HG03196 (cell line): ENCODE results near the gene PVALB.

ENCODE experiments used
- ATAC-seq: cut with Tn5 transposase; IDR thresholded peaks from one replicate; pipeline ENCODE4 v1.9.1; 2021; ENCODE audit not compliant: unreplicated experiment

The PVALB gene

DNA sequence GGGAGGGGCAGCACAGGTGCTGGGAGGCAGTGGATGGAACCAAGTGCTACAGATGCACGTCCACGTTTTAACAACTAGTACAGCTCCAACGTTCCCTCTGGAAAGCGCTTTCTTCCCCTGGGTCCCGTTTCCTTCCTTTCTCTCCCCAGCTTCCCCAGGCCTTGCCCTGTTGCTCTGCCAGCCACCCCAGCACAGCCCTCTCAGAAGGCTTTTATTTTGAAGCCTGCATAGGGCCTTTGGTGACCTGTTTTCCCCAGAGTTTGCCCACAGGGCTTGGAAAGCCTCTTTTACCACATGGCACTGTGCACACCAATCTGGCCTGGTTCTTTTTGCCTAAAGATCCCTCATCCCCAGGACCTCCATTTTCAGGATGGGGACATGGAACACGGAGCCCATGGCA lies 30.1 kb upstream of the PVALB start:
- no peak for ATAC-seq

DNA sequence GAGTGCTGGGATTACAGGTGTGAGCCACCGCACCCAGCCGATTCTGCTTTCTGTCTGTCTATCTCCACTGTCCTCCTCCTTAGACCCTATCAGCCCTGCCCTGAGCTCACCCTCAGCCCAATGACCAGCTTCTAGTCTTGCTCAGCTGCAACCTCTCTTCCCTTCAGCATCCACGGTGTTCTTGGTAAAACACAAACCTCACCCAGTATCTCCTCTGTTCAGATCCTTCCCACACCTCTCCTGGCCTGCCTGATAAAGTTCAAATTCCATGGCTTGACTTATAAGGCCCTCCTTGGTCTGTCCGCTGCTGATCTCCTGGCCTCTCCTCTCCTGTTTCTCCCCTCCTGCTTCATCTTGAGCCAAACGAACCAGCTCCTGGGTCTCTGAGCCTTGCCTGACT lies 29.4 kb upstream of the PVALB start:
- no peak for ATAC-seq

DNA sequence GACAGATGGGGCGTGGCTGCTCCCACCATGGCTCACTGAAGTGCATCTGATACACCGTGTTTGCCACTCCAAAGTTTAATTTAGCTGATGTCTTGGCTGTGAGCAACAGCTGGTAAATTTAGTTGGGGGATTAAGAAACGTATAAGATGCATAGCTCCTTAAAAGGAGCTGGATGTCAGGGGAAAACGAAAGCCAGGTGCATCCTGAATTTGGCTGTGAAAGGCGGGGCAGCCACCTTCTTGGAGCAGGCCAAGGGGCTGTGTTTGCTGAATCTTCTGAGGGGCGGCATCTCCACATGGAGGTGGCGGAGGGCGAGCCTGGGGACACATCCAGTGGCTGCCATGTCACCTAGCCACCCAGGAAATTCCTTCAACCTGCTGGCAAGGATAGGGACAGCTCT lies 23.3 kb upstream of the PVALB start:
- no peak for ATAC-seq

DNA sequence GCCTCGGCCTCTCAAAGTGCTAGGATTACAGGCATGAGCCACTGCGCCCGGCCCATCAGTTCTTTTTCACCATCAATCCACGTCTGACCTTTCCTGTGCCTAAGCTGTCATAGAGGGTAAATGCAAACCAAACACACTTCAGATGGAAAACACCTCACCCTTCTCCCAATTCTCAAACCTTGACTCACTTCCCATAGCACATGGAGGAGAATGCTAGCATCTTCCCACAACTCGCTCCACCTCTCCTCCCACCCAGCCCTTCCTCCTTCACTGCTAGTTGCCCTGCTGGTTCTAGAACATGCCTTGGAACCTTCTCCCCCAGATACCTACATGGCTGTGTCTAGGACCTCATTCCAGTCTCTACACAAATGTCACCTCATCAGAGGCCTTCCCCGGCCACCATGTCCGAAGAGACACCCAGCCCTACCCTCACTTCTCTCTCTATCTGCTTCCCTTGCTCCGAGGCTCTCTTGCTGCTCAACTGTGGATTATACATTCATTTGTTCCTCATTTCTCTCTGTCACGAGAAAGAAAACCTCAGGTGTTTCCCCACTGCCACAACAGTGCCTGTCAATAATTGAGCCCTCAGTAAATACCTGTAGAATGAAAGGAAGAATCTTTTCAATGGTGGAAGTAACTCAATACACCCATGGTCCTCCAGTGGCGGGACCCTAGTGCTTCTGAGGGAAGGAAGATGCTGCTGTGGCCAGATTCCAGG lies 22.7 kb upstream of the PVALB start:
- ATAC-seq: no peak

DNA sequence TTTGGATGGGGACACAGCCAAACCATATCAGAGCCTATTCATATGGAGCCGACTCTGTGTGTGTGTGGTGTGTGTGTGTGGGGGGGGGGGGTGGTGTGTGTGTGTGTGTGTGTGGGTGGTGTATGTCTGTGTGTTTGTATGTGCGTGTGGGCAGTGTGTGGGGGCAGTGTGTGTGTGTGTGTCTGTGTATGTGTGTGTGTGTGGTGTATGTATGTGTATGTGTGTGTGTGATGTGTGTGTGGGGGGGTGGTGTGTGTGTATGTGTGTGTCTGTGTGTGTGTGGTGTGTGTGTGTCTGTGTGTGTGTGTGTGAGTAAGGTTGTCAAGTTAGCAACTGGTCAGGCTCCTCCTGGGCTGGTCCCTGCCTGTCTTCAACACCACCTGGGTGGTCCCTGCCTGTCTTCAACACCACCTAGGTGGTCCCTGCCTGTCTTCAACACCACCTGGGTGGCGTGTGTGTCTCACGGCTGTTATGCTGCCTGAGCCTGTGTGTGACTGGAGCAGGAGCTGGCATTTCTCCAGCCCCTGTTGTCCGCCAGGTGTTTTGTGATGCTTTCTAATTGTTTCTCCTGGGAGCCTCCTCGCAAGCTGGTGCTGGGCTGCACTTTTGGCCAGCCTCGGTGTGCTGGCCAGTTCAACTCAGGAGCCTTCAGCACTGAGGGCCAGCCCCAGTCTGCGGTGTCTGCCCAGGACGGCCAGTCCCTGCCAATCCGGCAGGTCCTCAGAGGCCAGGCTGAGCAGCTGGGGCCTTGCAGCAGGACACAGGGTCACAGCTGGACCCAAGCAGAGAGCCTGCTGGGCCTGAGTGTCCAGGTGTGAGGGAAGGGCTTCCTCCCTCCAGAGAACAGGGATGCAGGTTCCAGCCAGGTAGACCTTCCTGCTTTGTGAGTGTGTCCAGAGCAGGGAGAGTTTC lies 21.5 kb upstream of the PVALB start:
- ATAC-seq: no peak

DNA sequence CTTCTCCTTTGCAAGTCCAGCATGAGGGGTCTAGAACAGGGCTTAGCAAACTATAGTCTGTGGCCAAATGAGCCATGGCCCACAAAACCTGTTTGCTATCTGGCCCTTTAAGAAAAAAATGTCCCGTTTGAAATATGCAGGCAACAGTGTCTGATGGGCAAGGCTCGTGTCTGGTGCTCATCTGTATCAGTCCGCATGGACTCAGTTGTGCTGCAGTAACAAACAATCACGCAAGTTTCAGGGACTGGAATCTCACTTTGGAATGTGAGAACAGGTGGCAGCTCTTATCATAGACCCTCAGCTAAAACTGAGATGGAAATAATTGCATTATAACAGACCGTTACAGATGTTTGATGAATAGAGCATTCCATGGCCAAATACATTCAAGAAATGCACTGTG lies 19.1 kb upstream of the PVALB start:
- ATAC-seq: no peak

DNA sequence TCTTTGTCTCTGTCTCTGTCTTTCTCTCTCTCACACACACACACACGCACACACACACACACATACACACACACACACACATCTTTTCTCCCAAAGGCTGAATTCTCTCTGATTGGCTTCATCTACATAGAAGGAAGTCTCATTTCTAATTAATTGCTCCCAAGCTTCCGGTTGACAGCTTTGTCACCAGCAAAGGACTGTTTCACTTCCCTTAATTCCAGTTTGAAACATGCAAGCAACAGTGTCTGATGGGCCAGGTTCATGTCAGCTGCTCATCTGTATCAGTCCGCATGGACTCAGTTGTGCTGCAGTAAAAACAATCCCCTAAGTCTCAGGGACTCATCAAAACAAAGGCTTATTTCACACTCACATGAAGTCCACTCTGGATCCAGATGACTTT lies 16.2 kb upstream of the PVALB start:
- no peak for ATAC-seq

DNA sequence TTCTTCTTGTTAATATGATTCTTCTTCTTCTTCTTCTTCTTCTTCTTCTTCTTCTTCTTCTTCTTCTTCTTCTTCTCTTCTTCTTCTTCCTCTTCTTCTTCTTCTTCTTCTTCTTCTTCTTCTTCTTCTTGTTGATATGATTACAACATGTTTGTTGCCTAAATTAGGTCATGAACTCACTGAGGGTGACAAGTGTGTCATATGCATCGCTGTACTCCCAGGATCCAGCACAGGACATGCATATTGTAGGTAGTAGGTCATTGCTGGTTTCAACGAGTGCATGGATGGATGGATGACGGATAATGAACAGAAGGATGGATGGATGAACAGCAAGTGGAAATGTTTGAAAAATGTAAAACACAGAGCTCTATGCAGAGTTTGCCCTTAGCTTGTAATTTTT lies 14.9 kb upstream of the PVALB start:
- ATAC-seq: no peak

DNA sequence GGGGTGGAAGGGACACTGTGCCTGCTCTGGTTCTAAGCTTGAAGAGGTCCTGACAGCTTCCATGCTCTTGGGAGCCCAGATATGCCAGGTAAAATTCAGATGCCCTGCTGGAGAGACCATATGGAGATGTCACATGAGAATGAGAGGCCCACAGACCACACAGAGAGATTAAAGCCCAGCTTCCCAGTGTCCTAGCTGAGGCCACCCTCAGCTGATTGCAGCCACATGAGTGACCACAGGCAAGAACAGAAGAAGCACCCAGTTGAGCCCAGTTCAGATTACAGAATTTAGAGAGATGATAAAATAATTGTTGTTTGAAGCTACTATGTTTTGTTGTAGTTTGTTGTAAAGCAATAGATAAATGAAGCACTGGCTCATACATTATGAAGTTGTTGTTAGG lies 14.4 kb upstream of the PVALB start:
- no peak for ATAC-seq

DNA sequence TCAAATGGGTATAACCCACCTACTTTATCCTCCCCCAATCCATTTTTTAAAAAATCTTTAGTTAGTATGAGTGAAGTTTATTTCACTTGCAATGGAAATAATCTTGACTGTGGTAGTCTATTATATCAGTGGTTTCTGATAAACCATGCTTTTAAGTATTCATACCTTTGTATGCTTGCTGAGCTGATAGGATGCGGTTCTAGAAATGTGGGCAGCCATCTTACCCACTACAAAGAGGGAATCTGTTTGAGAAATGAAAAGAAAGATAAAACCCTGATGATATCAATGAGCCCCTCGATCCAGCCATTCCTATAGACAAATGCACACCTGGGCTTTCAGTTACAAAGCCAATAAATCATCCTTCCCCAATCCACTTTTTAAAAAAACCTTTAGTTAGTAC lies 13.8 kb upstream of the PVALB start:
- ATAC-seq: no peak

DNA sequence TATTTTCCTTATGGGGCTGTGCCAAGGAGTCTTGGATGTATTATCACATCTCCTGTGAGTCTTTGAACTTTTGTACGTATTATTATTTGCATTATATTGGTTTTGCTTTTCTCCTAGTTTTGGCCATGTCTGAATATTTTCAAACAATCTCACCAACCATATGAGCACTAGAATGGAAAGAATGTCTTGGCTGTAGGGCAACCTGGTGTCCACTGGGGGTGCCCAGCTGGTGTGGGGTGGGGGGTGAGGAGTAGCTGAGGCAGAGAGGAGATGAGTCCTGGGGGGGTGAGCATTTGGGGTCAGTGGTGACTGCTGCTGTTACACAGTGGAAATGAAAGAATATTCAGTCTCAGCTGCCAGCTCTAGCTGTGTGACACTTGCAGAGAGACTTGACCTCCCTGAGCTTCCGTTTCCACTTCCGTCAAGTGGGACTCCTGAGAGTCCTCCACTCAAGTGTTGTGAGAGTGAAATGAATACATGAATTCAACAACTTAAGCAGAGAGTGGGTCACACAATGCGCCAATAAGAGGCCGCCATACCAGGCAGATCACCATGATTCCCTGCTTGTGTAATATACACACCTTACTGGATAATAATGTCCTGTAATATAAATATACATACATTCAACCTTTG lies 12.7 kb upstream of the PVALB start:
- ATAC-seq: no peak

DNA sequence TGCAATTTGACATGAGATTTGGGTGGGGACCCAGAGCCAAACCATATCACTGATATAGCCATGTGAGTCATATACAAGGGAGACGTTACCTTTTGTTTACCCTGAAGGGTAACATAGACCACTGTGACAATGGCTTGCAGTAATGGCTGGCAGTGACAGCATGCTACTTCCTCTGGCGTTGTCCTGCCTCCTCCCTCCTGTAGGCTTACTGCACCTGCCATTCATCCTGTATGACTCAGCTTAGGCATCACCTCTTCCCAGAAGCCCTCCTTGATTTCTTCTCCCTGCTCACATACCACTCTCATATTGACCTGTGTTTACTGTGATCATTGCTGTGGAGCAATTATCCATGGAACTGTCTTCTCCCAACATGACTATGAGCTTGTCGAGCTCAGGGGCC lies 12.0 kb upstream of the PVALB start:
- no peak for ATAC-seq

DNA sequence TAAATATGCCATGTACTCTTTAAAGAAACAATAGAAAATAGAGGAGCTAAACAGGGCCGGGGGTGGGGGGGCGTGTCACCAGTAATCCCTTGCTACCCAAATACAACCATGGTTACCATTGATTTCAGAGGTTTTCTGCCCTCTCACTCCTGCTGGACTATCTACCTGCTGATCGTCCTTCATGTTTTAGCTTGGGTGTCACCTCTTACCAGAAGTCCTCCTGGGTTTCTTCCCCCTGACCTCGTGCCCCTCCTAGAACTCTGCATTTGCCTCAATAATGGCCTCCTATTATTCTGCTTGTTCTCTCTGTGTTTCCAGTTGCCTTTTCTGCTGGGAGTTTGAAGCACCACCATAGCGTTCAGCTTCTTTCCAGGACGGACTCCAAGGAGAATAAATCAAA lies 9.4 kb upstream of the PVALB start:
- ATAC-seq: no peak

DNA sequence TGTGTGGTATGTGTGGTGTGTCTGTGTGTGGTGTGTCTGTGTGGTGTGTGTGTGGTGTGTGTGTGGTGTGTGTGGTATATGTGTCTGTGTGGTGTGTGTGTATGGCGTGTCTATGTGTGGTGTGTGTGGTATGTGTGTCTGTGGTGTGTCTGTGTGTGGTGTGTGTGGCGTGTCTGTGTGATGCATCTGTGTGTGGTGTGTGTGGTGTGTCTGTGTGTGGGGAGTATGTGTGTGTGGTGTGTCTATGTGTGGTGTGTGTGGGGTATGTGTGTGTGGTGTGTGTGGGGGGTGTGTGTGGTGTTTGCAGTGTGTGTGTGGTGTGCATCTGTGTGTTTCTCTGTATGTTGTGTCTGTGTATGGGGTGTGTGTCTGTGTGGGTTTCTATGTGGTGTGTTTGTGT lies 7.8 kb upstream of the PVALB start:
- no peak for ATAC-seq

DNA sequence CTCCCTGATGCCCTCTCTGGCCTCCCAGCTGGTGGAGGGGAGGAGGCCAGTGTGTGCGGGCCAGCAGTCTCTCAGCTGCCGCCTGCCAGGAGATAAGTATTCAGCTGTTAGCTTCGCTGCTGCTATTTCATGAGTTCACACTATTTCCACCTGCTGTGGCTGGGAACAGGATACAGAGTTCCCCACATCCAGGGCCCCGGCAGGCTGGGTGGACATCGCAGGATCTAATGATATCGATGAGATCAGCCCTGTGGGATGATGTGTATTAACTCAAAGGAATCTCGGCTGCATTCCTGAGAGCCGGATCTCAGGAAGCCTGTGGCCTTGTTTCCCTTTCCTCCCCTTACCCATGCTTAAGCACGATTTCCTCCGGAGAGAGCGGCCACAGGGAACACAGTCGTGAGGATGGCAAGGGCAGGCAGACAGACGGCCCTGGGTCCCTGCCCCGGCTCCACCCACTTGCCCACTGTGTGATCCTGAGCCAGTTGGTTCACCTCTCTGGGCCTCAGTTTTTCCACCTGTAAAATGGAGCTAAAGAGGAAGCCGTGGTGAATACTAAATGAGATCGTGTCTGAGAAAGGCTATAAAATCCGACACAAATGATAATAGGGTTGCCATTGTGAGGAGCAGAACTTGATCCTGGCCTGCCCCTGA lies 6.5 kb upstream of the PVALB start:
- ATAC-seq: no peak

DNA sequence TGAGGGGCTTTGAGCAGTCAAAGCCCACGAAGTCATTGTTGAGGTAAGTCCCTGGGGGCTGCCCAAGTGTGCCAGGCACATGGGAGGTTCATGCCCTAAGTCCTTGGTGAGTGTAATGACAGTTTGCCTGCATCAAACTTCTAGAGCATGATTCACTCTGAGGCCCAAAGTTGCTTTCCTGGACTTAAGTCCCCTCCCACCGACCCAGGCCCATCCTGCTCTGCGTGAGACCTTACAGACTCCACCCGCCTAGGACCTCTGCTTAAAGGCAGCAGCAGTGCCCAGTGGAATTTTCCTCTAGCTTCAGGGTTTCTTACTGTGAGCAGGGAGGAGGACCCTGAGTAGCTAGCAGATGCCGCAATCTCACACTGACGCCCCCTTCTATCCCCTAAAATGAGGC lies 5.7 kb upstream of the PVALB start:
- ATAC-seq: no peak

DNA sequence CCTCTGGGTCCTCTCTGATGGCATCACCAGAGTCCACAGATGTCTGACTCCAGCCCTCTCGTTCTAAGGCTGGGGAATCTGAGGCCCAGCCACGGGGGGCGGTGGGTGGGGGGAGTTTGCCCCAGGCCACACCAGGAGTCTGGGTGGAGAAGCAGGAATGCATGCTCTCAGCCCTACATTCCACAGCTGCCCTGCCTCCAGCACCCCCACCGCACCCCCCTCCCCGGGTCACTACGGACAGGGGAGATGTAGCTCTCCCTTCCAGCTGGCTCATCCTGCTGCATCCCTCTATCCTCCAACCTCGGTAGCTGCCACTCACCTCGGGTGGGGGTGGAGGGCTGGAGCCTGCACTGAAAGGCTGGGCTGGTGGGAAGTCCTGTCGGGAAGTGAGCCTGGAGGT lies 2.3 kb upstream of the PVALB start:
- no peak for ATAC-seq

DNA sequence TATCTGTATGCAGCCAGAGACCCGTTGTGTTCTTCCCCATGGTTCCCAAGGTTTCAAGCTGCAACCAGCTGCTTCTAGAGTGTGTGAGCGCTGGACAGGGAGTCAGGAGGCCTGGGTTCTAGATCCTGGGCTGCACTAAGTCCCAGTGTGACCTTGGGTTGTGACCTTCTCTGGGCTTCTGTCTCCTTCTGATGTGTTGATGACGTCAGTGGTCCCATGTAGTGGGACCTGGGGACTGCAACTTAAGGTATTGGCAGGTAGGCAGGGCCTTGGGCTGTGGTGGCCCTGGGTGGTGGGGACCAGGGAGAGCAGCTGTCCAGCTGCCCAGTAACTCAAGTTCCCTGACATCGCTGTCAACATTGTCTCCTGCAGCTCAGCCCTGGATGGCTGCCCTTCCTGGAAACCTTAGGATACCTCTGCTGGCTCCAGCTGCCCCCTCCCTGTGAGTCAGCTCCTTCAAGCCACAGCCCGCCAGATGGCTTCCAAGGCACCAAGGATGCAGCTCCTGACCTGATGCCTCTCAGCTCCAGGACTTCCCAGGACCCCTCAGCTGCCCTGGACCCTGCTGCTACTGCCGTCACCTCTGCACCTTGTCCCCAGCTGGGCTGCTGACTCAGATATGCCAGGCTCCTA lies 1.3 kb upstream of the PVALB start:
- ATAC-seq: no peak

DNA sequence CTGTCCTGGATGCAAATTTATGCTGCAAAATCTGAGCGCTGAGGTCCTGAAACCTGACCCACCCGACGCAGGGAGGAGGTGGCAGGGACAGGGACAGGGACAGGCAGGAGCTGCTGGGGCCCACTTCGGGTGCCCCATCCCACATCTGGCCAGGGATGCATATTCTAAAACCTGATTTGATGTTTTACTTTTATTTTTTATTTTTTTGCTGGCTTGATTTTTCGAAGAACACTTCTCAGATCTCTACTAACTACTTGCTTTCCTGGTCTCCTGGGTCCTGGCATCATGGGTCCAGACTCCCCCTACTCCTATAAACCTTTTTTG lies 652 bp upstream of the PVALB start:
- no peak for ATAC-seq

DNA sequence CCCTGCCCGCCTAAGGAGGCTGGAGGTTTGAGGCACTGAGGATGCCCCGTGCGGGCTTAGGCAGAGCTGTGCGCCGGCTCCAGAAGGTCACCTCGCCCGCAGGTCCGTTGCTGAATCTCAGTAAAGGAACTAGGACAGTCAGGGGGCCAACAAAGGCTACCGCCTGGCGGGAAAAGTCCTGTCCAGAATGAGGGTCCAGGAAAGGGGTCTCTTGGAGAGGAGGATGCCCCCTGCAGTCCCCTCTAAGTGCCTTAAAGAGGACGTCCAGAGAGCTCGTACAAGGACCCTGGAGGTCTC lies 548 bp downstream of the PVALB start:
- ATAC-seq: no peak

DNA sequence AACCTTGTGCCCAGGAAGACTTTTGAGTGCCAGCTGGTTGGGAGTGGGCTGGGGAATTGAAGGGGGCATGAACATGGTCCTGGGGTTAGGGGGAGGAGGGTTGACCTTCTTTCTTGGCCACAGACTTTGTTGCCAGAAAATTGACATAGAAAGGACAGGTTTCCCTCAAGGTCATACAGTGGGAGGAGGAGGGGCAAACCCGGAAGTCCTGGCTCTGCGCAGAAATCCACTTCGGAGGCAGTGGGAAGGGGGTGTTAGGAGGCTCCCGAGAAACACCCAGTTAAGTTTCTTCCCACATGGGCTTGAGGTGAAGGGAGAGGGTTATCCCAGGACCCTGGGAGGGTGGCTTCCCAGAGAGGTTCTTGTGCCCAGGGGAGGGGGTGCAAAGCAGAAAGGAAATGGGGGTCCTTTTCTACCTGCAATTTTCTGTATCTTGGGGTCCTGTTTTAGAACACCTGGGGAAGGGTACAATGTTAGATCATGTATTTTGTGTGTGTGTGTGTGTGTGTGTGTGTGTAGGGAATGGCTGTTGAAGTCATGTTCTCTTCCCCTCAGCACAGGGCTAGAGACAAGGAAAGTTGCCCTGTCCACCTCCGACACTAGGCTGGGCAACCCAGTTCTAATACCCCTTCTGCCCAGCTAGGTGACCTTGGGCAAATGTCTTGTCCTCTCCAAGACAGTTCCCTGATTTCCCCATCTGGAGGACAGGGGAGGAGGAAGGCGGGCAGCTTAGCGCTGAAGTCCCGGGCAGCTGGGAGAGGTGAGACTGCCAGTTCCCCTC lies 1.1 kb downstream of the PVALB start:
- no peak for ATAC-seq
